Suprapubic skin (tissue), 4 donors: ENCODE results near the gene TPCN2.

Experiments
- CTCF ChIP-seq, 2 donors: fragments of 200-600 bp in 1 of 2; fragments of 450-650 bp in 1 of 2; sonication (generic) in 1 of 2; IDR thresholded peaks; one replicate each; pipeline ENCODE4 v1.5.1; 2016 to 2019; ENCODE audit warnings: antibody characterized with exemption in 2 of 2, mild to moderate bottlenecking in 1 of 2, moderate library complexity in 1 of 2
- EP300 ChIP-seq: sonication (generic); formaldehyde crosslinking; IDR thresholded peaks from one replicate; pipeline ENCODE4 v1.6.1; 2017; ENCODE audit warnings: antibody characterized with exemption
- POLR2A ChIP-seq, 2 donors: fragments of 450-650 bp; IDR thresholded peaks; one replicate each; pipeline ENCODE4 v1.6.1; 2017; ENCODE audit warnings: antibody characterized with exemption in 2 of 2, mild to moderate bottlenecking in 2 of 2, moderate library complexity in 2 of 2
- POLR2AphosphoS5 ChIP-seq, 3 donors: sonication (generic); formaldehyde crosslinking; IDR thresholded peaks; one replicate each; pipeline ENCODE4 v1.6.1; 2017; ENCODE audit warnings: antibody characterized with exemption in 3 of 3

DNA sequence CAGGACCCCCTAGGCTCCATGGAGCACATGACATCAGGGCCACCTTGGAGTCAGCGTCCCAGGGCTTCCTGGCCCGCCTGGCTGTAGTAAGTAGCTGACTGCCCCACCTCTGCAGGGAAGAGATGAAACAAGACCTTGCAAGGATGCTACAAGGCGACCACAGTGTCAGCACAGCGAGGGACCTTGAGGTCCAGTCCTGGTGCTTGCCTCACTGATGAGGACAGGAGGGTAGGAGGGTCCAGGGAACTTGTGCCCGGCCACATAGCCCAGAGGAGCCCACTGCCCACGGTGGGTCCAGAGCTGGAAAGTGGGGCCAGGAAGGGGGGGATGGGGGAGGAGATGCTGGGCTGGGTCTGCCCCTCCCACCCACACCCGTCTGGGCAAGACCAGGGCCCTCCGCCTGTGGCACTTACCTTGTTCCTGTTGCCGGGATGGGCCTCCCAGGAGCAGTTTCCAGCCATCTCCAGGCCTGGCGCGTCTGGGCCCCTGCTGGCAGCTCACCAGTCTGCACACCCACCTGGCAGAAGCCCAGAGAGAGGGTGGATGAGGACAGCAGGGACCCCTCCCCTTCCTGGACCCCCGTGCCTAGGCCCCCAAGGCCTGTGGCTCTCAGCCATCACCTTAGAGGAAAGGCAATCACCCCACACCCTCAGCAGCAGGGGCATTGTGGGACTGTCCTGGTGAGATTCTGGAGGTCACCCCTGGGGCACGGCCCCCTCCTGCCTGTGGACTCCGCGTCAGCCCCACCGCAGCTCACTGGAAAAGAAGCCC, 39.1 kb upstream of the TPCN2 start:
- TF ChIP-seq POLR2AphosphoS5 (IDR thresholded peaks at IDR 0.05), result no peak
- TF ChIP-seq CTCF (IDR thresholded peaks at IDR 0.05), result no peak
- TF ChIP-seq POLR2A (IDR thresholded peaks at IDR 0.05), result no peak
- no peak for TF ChIP-seq EP300
